GM18508 (cell line): ENCODE measurements around the gene SP1.
"Not testable (repeated sequence)": the region's sequence is repeated elsewhere in the genome, so short reads cannot be mapped to it uniquely, and the experiment has no call there.

Experiments used
- ATAC-seq: cut with Tn5 transposase; IDR thresholded peaks from one replicate; pipeline ENCODE4 v1.9.1; 2021; ENCODE audit warnings: moderate number of reproducible peaks; ENCODE audit not compliant: insufficient read depth, unreplicated experiment

SP1 gene

DNA sequence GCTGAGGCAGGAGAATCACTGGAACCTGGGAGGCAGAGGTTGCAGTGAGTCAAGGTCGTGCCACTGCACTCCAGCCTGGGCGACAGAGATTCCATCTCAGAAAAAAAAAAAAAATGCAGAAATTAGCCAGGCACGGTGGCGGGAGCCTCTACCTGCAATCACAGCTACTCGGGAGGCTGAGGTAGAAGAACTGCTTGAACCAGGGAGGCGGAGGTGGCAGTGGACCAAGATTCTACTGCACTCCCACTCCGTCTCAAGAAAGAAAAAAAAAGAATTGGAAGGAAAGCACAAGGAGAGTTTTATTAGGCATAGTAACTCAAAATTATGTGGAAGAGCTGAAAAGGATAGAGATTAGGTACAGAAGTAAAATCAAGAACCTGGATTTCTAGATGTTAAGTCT, 22.9 kb downstream of the SP1 start:
- no peak for ATAC-seq

DNA sequence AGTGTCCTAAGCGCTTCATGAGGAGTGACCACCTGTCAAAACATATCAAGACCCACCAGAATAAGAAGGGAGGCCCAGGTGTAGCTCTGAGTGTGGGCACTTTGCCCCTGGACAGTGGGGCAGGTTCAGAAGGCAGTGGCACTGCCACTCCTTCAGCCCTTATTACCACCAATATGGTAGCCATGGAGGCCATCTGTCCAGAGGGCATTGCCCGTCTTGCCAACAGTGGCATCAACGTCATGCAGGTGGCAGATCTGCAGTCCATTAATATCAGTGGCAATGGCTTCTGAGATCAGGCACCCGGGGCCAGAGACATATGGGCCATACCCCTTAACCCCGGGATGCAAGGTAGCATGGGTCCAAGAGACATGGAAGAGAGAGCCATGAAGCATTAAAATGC, 31.0 kb downstream of the SP1 start:
- no peak for ATAC-seq

DNA sequence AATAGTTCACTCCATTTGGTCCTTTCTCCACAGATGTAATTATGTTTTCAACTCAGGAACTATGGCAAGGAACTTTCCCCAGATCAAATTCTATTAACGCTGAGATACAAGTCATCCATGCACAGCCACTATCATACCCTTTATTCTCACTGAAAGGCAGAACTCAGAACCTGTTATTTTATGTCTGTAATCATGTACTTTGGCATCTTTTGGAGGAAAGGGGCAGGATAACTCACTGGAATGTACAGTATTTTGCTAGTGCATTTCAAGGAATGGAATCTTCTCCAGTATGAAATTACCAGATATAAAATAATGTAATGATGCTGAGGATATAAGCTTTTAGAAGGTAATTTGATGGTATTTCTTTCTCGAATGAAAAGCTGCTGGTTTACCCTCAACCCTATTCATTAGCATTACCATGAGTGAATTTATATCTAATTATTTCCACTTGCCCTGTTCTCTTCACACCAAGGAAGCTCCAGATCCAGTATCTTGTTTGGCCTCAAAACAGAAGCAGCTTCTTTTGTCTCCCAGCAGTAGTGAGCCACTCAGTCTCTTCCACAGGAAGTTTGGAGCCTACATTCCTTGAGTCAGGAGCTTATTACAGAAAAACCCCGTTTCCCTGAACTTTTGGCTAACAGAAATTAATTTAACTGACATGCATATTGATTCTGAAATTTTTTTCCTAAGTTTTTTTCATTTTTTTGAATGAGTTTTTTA, 33.7 kb downstream of the SP1 start:
- no peak for ATAC-seq

DNA sequence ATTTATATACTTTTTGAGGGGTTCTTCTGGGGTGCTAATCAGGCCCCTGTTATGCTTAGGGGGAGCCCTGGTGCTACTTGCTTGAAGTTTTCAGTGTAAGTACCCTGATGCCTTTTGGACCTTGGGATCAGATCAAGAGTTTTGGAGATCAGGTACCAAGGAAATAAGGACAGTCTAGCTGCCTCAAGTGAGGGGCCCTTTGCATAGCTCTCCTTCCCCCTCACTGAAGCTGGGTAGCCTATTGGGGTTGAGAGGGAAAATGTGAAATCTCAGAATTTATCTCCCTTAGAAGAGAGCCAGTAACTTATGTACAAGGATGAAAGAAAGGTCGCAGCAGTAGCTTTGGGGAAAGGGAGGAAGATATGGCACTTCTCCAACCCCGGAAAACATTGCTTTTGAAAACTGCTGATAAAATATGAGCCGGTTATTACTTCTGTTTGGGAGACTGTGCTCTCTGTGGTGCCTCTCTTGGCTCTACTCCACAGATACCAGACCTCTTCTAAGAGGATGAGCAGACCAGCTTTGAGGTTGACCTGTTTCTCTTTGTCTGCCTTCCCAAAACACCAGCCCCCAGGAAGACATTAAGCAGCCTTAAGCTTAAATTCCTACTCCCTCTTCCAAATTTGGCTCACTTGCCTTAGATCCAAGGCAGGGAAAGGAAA, 34.9 kb downstream of the SP1 start:
- no peak for ATAC-seq

DNA sequence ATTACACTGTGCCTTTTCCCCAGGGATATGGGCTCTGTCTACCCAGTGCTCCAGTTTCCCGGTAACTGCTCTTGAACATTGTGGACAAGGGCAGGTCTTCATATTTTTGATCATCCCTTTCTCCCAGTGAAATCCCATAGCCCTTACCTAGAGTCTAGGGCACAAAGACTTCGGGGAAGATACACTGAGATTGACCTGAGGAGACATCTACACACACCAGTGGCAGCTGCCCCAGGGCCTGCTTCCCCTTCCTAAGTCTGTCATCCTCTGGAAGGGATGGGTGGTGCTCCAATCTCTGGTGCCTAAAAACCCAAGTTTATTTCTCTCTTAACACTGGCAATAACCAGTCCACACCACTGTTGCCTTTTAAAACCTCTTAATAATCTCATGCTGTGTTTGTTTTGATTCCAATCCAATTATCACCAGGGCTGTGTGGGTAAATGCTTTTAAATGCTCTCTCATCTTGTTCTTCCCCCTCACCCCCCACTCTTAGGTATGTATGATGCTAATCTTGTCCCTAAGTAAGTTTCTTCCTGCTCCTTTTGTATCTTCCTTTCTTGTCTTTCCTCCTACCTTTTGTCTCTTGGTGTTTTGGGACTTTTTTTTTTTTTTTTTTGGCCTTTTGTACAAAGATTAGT, 35.9 kb downstream of the SP1 start:
- ATAC-seq: not testable (repeated sequence)

DNA sequence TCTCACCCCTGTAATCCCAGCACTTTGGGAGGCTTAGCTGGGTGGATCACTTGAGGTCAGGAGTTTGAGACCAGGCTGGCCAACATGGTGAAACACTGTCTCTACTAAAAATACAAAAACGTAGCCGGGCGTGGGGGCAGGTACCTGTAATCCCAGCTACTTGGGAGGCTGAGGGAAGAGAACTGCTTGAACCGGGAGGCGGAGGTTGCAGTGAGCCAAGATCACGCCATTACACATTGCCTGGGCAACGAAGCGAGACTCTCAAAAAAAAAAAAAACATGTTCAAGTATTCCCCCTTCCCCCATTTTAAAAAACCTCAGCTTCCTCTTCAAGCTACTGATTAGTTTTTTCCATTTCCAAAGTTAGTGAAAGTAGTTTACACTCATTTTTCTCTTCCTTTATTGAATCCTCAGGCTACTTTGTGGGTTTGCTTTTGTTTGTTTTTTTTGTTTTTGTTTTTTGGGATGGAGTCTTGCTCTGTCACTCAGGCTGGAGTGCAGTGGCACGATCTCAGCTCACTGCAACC, 37.4 kb downstream of the SP1 start:
- ATAC-seq: not testable (repeated sequence)

DNA sequence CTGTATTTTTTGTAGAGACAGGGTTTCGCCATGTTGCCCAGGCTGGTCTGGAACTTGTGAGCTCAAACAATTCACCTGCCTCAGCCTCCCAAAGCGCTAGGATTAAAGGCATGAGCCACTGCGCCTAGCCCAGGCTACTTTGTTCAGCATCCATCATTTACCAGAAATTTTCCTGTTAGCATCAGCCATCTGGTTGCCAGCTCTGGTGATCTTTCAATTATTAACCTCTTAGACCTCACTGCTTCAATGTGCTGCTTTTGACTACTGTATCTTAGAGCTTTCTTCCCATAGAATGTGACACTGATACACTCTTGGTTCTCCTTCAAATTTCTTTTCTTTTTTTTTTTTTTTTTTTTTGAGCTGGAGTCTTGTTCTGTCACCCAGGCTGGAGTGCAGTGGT, 38.2 kb downstream of the SP1 start:
- no peak for ATAC-seq

DNA sequence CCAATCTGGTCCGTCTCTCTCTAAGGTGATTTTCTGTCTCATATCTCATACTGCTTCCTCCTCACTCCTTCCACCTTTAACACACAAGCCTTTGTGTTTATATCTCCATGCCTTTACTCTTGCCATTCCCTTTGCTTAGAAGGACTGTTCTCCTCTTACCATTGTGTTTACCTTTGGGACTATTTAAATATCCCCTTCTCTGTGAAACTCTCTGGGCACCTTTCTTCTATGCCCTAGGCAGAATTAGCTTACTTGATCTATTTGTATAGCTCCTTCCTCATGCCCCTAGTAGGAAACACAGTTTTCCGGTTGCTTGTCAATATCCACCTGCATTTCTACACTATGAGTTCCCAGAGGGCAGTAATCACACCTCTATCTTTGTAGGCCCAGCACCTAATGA, 39.8 kb downstream of the SP1 start:
- no peak for ATAC-seq

DNA sequence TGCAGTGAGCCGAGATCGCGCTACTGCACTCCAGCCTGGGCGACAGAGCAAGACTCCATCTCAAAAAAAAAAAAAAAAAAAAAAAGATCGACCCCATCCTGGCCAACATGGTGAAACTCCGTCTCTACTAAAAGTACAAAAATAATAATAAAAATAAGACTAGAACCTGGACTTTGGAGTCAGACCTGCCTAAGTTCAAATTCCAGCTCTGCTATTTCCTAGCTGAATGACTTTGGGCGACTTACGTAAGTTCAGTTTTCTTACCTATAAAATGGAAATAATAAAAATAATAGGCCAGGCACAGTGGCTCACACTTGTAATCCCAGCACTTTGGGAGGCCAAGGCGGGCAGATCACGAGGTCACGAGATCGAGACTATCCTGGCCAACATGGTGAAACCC, 42.3 kb downstream of the SP1 start:
- not testable (repeated sequence) for ATAC-seq

DNA sequence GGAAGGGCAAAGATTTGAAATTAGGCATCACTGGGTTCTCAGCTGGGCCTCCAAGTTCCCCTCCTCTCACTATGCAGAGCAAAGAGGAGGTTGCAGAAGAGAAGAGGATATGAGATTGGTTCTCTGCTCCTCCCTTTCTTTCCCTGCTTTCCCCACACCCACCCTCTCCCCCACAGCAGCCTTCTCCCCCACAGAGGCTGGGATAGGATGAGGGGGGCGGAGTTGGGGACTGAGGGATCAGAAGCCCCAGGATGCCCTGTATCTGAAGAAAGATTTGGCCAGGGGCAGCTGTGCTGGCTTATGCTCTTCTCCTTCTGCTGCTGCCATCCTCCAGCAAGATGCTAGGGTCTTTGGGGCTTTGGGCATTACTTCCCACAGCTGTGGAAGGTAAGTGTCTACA, 43.6 kb downstream of the SP1 start, which contains the start of gene AMHR2:
Gene AMHR2, plus strand, starts transcription at position 259 of the 400 bp plus-strand sequence. Its CDS starts 80 bp downstream, at position 339.
- no peak for ATAC-seq

DNA sequence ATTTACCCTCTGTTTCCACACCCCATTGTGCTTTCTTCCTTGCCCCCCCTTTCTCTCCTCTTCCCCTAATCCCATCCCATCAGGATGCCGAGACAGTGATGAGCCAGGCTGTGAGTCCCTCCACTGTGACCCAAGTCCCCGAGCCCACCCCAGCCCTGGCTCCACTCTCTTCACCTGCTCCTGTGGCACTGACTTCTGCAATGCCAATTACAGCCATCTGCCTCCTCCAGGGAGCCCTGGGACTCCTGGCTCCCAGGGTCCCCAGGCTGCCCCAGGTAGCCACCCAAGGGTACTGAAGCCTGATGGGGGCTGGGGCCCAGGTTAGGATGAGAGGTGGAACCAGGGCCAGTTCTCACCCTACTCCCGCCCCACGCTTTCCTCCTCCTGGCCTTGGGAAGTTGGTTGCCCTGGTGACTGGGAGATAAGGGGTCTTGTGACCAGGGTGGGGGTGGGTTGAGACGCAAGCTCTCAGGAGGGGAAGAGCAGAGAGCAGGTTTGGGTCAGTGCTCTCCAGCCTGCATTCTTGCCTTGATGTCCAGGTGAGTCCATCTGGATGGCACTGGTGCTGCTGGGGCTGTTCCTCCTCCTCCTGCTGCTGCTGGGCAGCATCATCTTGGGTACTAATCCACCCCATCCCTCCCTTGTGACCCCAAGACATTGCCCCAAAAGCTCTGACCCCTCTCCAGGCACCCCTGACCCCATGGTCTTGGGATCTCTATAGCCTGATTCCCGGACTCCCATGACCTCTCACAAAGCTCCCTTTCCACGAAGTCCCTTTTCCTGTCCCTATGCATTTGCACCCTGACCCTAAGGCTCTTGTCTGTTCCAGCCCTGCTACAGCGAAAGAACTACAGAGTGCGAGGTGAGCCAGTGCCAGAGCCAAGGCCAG, 44.9 kb downstream of the SP1 start:
- no peak for ATAC-seq

DNA sequence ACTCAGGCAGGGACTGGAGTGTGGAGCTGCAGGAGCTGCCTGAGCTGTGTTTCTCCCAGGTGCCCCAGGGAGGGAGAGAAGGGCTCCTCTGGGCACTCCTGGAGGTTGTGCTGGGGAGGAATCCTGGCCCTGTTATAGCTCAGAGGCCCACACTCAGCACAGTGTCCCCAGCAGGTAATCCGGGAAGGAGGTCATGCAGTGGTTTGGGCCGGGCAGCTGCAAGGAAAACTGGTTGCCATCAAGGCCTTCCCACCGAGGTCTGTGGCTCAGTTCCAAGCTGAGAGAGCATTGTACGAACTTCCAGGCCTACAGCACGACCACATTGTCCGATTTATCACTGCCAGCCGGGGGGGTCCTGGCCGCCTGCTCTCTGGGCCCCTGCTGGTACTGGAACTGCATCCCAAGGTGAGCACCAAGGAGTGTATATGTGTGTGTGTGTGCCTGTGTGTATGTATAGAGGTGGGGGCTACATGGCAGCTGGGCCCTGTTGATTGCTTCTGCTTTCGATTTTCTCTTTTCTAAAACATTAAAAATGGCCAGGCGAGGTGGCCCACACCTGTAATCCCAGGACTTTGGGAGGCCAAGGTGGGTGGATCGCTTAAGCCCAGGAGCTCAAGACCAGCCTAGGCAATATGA, 45.7 kb downstream of the SP1 start:
- no peak for ATAC-seq

DNA sequence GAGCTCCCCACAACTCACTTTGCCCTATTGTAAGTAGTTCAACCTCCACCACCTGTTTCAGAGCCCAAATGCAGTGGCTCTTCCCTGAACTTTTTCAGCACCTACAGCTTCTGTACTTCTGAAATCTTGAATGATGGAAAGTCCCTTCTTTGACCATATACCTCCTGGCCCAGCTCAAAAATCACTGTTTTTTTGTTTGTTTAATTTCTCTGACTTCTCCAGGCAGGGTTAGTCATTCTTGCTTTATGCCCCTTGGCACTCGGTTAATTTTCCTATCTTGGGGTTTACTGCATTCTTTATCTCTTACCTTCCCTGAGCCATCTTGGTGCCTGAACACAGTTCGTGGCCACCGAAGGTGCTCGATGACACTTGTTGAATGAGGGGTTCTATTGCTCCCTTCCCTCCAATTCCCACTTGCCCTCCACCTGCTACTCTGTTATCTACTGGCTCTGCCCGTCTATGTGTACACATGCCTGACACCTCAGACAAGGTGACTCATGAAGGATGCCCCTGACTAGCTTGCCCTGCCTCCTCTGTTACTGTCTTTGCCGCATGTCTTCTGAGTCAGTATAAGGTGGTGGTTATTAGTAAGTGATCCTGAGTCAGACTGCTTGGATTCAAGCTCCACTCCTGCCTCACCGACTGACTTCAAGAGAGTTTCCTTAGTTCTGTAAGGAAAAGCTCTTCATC, 48.1 kb downstream of the SP1 start:
- no peak for ATAC-seq

DNA sequence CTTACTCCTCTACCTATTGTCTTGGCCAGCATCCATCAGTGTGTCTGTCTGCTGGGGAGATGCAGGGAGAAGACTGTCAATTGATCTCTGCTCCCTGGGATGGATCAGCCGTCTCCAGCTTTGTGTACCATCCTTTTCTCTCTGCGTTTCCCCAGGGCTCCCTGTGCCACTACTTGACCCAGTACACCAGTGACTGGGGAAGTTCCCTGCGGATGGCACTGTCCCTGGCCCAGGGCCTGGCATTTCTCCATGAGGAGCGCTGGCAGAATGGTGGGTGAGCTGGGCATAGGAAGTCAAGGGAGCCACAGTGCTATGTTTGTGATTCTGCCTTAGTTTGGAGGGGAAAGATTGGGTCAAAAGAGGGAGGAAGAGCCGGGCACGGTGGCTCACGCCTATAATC, 48.8 kb downstream of the SP1 start:
- no peak for ATAC-seq

DNA sequence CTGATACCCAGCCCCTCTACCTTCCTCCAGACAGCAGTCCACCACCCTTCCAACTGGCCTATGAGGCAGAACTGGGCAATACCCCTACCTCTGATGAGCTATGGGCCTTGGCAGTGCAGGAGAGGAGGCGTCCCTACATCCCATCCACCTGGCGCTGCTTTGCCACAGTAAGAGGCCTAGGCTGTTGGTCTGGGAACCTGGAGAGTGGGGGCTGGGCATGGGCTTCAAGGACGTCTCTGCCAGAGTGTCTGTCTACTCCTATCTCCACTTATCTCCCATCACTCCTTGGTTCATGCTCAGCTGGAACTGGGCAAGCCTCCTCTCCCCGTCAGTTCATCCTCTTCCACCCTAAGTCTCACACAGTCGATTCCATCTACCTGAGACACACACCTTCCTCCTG, 50.1 kb downstream of the SP1 start:
- no peak for ATAC-seq

DNA sequence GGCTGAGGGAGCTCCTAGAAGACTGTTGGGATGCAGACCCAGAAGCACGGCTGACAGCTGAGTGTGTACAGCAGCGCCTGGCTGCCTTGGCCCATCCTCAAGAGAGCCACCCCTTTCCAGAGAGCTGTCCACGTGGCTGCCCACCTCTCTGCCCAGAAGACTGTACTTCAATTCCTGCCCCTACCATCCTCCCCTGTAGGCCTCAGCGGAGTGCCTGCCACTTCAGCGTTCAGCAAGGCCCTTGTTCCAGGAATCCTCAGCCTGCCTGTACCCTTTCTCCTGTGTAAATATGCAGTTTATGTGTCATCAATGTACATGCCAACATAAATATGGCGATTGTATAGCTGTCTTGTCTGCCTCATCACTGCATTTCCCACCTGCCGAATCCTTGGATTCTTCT, 51.2 kb downstream of the SP1 start:
- no peak for ATAC-seq

DNA sequence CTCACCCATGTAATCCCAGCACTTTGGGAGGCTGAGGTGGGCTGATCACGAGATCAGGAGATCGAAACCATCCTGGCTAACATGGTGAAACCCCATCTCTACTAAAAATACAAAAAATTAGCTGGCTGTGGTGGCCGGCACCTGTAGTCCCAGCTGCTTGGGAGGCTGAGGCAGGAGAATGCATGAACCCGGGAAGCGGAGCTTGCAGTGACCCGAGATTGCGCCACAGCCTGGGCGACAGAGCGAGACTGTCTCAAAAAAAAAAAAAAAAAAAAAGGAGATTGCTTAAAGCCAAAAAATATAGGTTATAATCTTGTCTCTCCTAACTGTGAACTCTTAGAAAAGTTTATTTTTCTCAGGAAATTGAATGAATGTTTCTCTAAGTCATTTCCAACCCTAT, 55.4 kb downstream of the SP1 start:
- ATAC-seq: not testable (repeated sequence)

DNA sequence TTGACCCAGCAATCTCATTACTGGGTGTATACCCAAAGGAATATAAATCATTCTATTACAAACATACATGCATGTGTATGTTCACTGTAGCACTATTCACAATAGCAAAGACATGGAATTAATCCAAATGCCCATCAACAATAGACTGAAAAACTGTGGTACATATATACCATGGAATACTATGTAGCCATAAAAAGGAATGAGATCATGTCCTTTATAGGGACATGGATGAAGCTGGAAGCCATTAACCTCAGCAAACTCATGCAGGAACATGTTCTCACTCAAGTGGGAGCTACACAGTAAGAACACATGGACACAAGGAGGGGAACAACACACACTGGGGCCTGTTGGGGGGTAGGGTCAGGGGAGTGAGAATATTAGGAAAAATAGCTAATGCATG, 59.6 kb downstream of the SP1 start:
- not testable (repeated sequence) for ATAC-seq
